ENCODE results near the gene CCDC185.
"Not testable (repeated sequence)": the region's sequence is repeated elsewhere in the genome, so short reads cannot be mapped to it uniquely, and the experiment has no call there.

CCDC185 gene

GRCh38 chr1:223394242-223394641 is 1.0 kb downstream of the CCDC185 start:
- in situ Hi-C loops (cut with MboI; ENCODE audit: low sequenced_read_pairs) = no loop called here

- in situ Hi-C loops (cut with MboI; ENCODE audit: low sequenced_read_pairs) = no loop called here
Measured at GRCh38 chr1:223394706-223395105, 1.5 kb downstream of the CCDC185 start.

GRCh38 chr1:223399393-223399792 is 6.2 kb downstream of the CCDC185 start:
- in situ Hi-C loops (cut with MboI; ENCODE audit: low sequenced_read_pairs) = not testable (repeated sequence)

- in situ Hi-C loops (cut with MboI; ENCODE audit: low sequenced_read_pairs) = no loop called here
Measured at GRCh38 chr1:223401873-223402789, 8.9 kb downstream of the CCDC185 start.

GRCh38 chr1:223402790-223403142 is 9.6 kb downstream of the CCDC185 start:
- in situ Hi-C loops (cut with MboI; ENCODE audit: low sequenced_read_pairs) = no loop called here

- in situ Hi-C loops (cut with MboI; ENCODE audit: low sequenced_read_pairs) = no loop called here
Measured at GRCh38 chr1:223403184-223403815, 10.1 kb downstream of the CCDC185 start.

GRCh38 chr1:223405507-223405906 is 12.3 kb downstream of the CCDC185 start:
- in situ Hi-C loops (cut with MboI; ENCODE audit: low sequenced_read_pairs) = no loop called here

GRCh38 chr1:223410036-223410435 is 16.8 kb downstream of the CCDC185 start:
- in situ Hi-C loops (cut with MboI; ENCODE audit: low sequenced_read_pairs) = no loop called here

GRCh38 chr1:223411309-223411708 is 18.1 kb downstream of the CCDC185 start:
- in situ Hi-C loops (cut with MboI; ENCODE audit: low sequenced_read_pairs) = no loop called here

GRCh38 chr1:223411710-223412109 is 18.5 kb downstream of the CCDC185 start:
- in situ Hi-C loops (cut with MboI; ENCODE audit: low sequenced_read_pairs) = no loop called here

- in situ Hi-C loops (cut with MboI; ENCODE audit: low sequenced_read_pairs) = no loop called here
Measured at GRCh38 chr1:223413216-223413615, 20.0 kb downstream of the CCDC185 start.

- in situ Hi-C loops (cut with MboI; ENCODE audit: low sequenced_read_pairs) = no loop called here
Measured at GRCh38 chr1:223417444-223417843, 24.2 kb downstream of the CCDC185 start.

GRCh38 chr1:223417903-223418663 is 24.9 kb downstream of the CCDC185 start:
- in situ Hi-C loops (cut with MboI; ENCODE audit: low sequenced_read_pairs) = no loop called here

GRCh38 chr1:223419115-223419514 is 25.9 kb downstream of the CCDC185 start:
- in situ Hi-C loops (cut with MboI; ENCODE audit: low sequenced_read_pairs) = no loop called here

- in situ Hi-C loops (cut with MboI; ENCODE audit: low sequenced_read_pairs) = no loop called here
Measured at GRCh38 chr1:223419561-223419960, 26.3 kb downstream of the CCDC185 start.

GRCh38 chr1:223421025-223421424 is 27.8 kb downstream of the CCDC185 start:
- in situ Hi-C loops (cut with MboI; ENCODE audit: low sequenced_read_pairs) = no loop called here

GRCh38 chr1:223421676-223422075 is 28.5 kb downstream of the CCDC185 start:
- in situ Hi-C loops (cut with MboI; ENCODE audit: low sequenced_read_pairs) = no loop called here

- in situ Hi-C loops (cut with MboI; ENCODE audit: low sequenced_read_pairs) = no loop called here
Measured at GRCh38 chr1:223422911-223423310, 29.7 kb downstream of the CCDC185 start.

GRCh38 chr1:223423641-223424233 is 30.5 kb downstream of the CCDC185 start:
- in situ Hi-C loops (cut with MboI; ENCODE audit: low sequenced_read_pairs) = no loop called here

GRCh38 chr1:223425550-223425949 is 32.3 kb downstream of the CCDC185 start:
- in situ Hi-C loops (cut with MboI; ENCODE audit: low sequenced_read_pairs) = no loop called here

GRCh38 chr1:223426936-223427335 is 33.7 kb downstream of the CCDC185 start:
- in situ Hi-C loops (cut with MboI; ENCODE audit: low sequenced_read_pairs) = no loop called here
